ENCODE measurements around the gene SNAI3. TPM values are rescaled to one million over a fixed set of nuclear protein-coding genes. Genes with fewer than 3 reads are reported as not detected.

SNAI3 gene
- total RNA-seq, 4 donors from 2014 or later: 0.14 to 0.43 TPM; not detected in 2

GRCh38 chr16:88630941-88631340 lies 55.4 kb downstream of the SNAI3 start:
- TF ChIP-seq, protein P1, sequence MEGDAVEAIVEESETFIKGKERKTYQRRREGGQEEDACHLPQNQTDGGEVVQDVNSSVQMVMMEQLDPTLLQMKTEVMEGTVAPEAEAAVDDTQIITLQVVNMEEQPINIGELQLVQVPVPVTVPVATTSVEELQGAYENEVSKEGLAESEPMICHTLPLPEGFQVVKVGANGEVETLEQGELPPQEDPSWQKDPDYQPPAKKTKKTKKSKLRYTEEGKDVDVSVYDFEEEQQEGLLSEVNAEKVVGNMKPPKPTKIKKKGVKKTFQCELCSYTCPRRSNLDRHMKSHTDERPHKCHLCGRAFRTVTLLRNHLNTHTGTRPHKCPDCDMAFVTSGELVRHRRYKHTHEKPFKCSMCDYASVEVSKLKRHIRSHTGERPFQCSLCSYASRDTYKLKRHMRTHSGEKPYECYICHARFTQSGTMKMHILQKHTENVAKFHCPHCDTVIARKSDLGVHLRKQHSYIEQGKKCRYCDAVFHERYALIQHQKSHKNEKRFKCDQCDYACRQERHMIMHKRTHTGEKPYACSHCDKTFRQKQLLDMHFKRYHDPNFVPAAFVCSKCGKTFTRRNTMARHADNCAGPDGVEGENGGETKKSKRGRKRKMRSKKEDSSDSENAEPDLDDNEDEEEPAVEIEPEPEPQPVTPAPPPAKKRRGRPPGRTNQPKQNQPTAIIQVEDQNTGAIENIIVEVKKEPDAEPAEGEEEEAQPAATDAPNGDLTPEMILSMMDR (IDR thresholded peaks at IDR 0.05): no peak
- TF ChIP-seq POLR2A (IDR thresholded peaks at IDR 0.05): no peak
- peaks cover 0 to 3% of the 10 kb centered on the region in 2 donors for H3K4me1 ChIP-seq
- H3K36me3 ChIP-seq: no peaks in the 10 kb centered on the region
- DNase-seq: no peak
- no peak overlapping the region for H3K4me3 ChIP-seq
- H3K9me3 ChIP-seq: no peaks in the 10 kb centered on the region
- no peaks in the 10 kb centered on the region for H3K27me3 ChIP-seq
- intact Hi-C loops (cut with DNase I; ENCODE audit: low total_unique reads): no loop called here
- no peak overlapping the region for H3K27ac ChIP-seq

- H3K9me3 ChIP-seq: no peaks in the 10 kb centered on the region
- H3K4me1 ChIP-seq: peaks cover 0 to 3% of the 10 kb centered on the region in 2 donors
- H3K27ac ChIP-seq: no peak overlapping the region
- DNase-seq: no peak
- intact Hi-C loops (cut with DNase I; ENCODE audit: low total_unique reads): no loop called here
- no peak for TF ChIP-seq POLR2A (IDR thresholded peaks at IDR 0.05)
- TF ChIP-seq, protein P1 (IDR thresholded peaks at IDR 0.05): no peak
- no peak overlapping the region for H3K4me3 ChIP-seq
- H3K27me3 ChIP-seq: no peaks in the 10 kb centered on the region
- H3K36me3 ChIP-seq: no peaks in the 10 kb centered on the region
These were observed 55.9 kb downstream of the SNAI3 start for GRCh38 chr16:88630433-88630832.

DNA sequence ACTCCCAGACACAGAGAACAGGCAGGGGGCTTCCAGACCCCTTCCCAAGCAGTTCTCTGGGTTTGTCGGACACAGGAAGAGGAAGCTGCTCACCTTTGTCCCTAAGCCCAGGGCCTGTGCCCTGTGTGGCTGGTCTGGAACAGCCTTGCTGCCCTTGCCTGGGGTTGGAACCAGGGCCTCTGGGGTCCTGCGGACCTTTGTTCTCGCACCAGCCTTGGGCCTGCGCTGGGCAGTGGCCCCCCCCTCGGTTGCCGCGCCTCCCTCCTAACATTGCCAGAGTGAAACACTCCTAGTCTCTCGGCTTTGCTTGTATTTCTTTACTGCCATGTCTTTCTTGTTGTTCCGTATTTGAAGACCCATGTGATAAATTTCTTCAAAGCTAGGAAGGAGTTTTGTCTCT lies 56.5 kb downstream of the SNAI3 start:
- H3K9me3 ChIP-seq: no peaks in the 10 kb centered on the region
- intact Hi-C loops (cut with DNase I; ENCODE audit: low total_unique reads): no loop called here
- H3K27me3 ChIP-seq: no peaks in the 10 kb centered on the region
- TF ChIP-seq, protein P1 (IDR thresholded peaks at IDR 0.05): no peak
- no peak for TF ChIP-seq POLR2A (IDR thresholded peaks at IDR 0.05)
- H3K36me3 ChIP-seq: no peaks in the 10 kb centered on the region
- no peak overlapping the region for H3K4me3 ChIP-seq
- H3K4me1 ChIP-seq: no peaks in the 10 kb centered on the region
- no peak overlapping the region for H3K27ac ChIP-seq
- no peak for DNase-seq

DNA sequence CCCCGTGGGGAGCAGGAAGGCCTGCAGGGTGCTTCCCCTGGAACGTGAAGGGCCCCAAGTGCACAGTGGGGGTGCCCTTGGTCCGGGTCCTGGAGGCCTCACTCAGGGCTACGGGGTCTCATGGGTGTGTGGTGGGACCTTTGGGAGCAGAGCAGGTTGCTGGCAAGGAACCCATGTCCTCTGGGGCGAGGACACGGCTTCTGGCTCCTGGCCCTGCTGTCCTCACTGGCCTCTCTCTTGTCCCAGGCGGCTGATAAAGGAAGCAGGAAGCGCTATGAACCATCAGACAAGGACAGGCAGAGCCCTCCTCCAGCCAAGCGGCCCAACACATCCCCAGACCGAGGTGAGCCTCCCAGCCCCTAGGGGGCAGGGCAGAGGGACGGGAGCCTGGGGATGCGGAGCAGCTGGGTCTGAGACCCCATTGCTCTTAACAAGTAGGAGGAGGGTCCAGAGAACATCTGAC lies 57.8 kb downstream of the SNAI3 start:
- H3K4me1 ChIP-seq: no peaks in the 10 kb centered on the region
- H3K4me3 ChIP-seq: no peak overlapping the region
- H3K36me3 ChIP-seq: no peaks in the 10 kb centered on the region
- DNase-seq: no peak
- TF ChIP-seq, protein P1 (IDR thresholded peaks at IDR 0.05): no peak
- no peak for TF ChIP-seq POLR2A (IDR thresholded peaks at IDR 0.05)
- no peak overlapping the region for H3K27ac ChIP-seq
- intact Hi-C loops (cut with DNase I; ENCODE audit: low total_unique reads): no loop called here
- no peaks in the 10 kb centered on the region for H3K27me3 ChIP-seq
- H3K9me3 ChIP-seq: no peaks in the 10 kb centered on the region

Small RNA genes within 50 kb of the gene (microRNA-seq; reads per million reads assigned to microRNA genes)
- not detected for gene MIR4722 (ENCODE audit: borderline microRNAs expressed, borderline replicate concordance)

Other genes starting within 250 kb of the SNAI3 start
- 1 to 10 TPM in 2 of 4 donors, under 1 TPM in 2; under 0.01 to 6.9 (median 0.77) TPM for gene ZFPM1, start 233.2 kb downstream of the SNAI3 start, total RNA-seq
- gene ZC3H18, start 116.1 kb downstream of the SNAI3 start, total RNA-seq: 10 to 100 TPM in 2 of 4 donors, 1 to 10 TPM in 1, under 1 TPM in 1; 0.88 to 58.8 (median 9.5) TPM
- gene IL17C, start 47.9 kb downstream of the SNAI3 start, total RNA-seq: not detected
- 10 to 100 TPM; 17.4 to 72.0 (median 38.3) TPM for gene CYBA, start 35.5 kb downstream of the SNAI3 start, total RNA-seq
- 10 to 100 TPM in 2 of 4 donors, 1 to 10 TPM in 2; 2.4 to 22.1 (median 15.0) TPM for gene MVD, start 23.4 kb downstream of the SNAI3 start, total RNA-seq
- gene RNF166, start 19.9 kb upstream of the SNAI3 start, total RNA-seq: 10 to 100 TPM; 14.2 to 33.2 (median 20.0) TPM
- gene CTU2, start 20.0 kb upstream of the SNAI3 start, total RNA-seq: 10 to 100 TPM in 3 of 4 donors, under 1 TPM in 1; 0.88 to 20.3 (median 14.6) TPM
- 100 to 1,000 TPM in 2 of 4 donors, 10 to 100 TPM in 2; 62.3 to 161 (median 123) TPM for gene PIEZO1, start 98.7 kb upstream of the SNAI3 start, total RNA-seq
- gene CDT1, start 117.3 kb upstream of the SNAI3 start, total RNA-seq: 1 to 10 TPM in 1 of 4 donors, under 1 TPM in 1, not detected in 2; 0.34 to 6.6 TPM
- 10 to 100 TPM; 32.5 to 82.2 (median 56.3) TPM for gene APRT, start 125.4 kb upstream of the SNAI3 start, total RNA-seq
- gene GALNS, start 170.4 kb upstream of the SNAI3 start, total RNA-seq: 10 to 100 TPM in 2 of 4 donors, 1 to 10 TPM in 2; 1.8 to 36.2 (median 16.4) TPM
- 100 to 1,000 TPM in 1 of 4 donors, 10 to 100 TPM in 3; 21.5 to 680 (median 70.6) TPM for gene TRAPPC2L, start 170.6 kb upstream of the SNAI3 start, total RNA-seq
- not detected for gene PABPN1L, start 180.2 kb upstream of the SNAI3 start, total RNA-seq

All from uterus (tissue), 4 donors.